PC-3 (cell line): ENCODE measurements around the gene BBC3.

ENCODE experiments used
- CTCF ChIP-seq: fragments of 300-600 bp; sonication (generic); conservative IDR thresholded peaks from 2 replicates; pipeline ENCODE4 v1.5.1; 2017; ENCODE audit warnings: antibody characterized with exemption, low read depth, mild to moderate bottlenecking, low read length
- EZH2 ChIP-seq: fragments of 300-600 bp; sonication (generic); IDR thresholded peaks from one replicate; pipeline ENCODE4 v1.6.1; 2017; ENCODE audit warnings: antibody characterized with exemption, mild to moderate bottlenecking, low read length; ENCODE audit not compliant: unreplicated experiment
- EZH2phosphoT487 ChIP-seq: fragments of 300-600 bp; sonication (generic); IDR thresholded peaks from 2 replicates; pipeline ENCODE4 v1.6.1; 2018; ENCODE audit warnings: mild to moderate bottlenecking, antibody characterized with exemption, low read length, borderline replicate concordance

GRCh38 chr19:47273313-47274070 lies 42.5 kb upstream of the BBC3 start:
- TF ChIP-seq CTCF (no peak), EZH2 (no peak), EZH2phosphoT487 (no peak)
